PFSK-1 (cell line): Measurements from ENCODE around the gene THYN1. TPM values are rescaled to one million over a fixed set of nuclear protein-coding genes. Genes with fewer than 3 reads are reported as not detected.

Experiments
- FOXP2 ChIP-seq: optimal IDR thresholded peaks from 2 replicates; pipeline ENCODE3; 2011; ENCODE audit warnings: borderline replicate concordance, control low read depth, inconsistent platforms; ENCODE audit not compliant: insufficient read depth; ENCODE audit errors: extremely low read length, extremely low read depth
- POLR2AphosphoS5 ChIP-seq: IDR thresholded peaks from 2 replicates; pipeline ENCODE4 v1.6.1; 2012; ENCODE audit warnings: low read depth, mild to moderate bottlenecking, control low read depth, low read length, moderate library complexity
- REST ChIP-seq, 2 experiments: IDR thresholded peaks; 2 replicates each; pipeline versions ENCODE4 v1.6.1 to v1.8.0; 2011 to 2012; ENCODE audit warnings: low read depth in 2 of 2, low read length in 2 of 2, control low read depth in 1 of 2, inconsistent platforms in 1 of 2, mild to moderate bottlenecking in 1 of 2, moderate library complexity in 1 of 2; ENCODE audit not compliant: insufficient read depth in 1 of 2
- SIN3A ChIP-seq: IDR thresholded peaks from 2 replicates; pipeline ENCODE4 v1.6.1; 2012; ENCODE audit warnings: mild to moderate bottlenecking, low read length, moderate library complexity, borderline replicate concordance; ENCODE audit not compliant: insufficient read depth
- TAF1 ChIP-seq: IDR thresholded peaks from 2 replicates; pipeline ENCODE4 v1.6.1; 2012; ENCODE audit warnings: low read length, control low read depth, borderline replicate concordance; ENCODE audit not compliant: insufficient read depth
- polyA plus RNA-seq: library from polyadenylated mRNA; unstranded; fragments of >200 nt; gene quantifications from one replicate; pipeline ENCODE4 v1.2.1, GENCODE V29; 2012; ENCODE audit warnings: low read depth, missing spikeins; ENCODE audit not compliant: insufficient read length

Gene THYN1
- 18.2 TPM for polyA plus RNA-seq

- peak; percentile 72; the same call in 1 of the 2 replicates for TF ChIP-seq TAF1
- no peak for TF ChIP-seq SIN3A
- TF ChIP-seq FOXP2 = peak; percentile 80
- TF ChIP-seq POLR2AphosphoS5 = peak; percentile 94
- TF ChIP-seq REST (IDR thresholded peaks at IDR 0.05; ENCODE audit: insufficient read depth in 1 of 2, low read depth in 2 of 2, low read length in 2 of 2) = no peak
These were observed at the start of gene THYN1, which contains the start of gene ACAD8 for GRCh38 chr11:134253188-134253993. TSS of gene THYN1 (minus strand) at chr11:134253352. CDS start at chr11:134252882, 470 bp downstream. TSS of gene ACAD8 (plus strand) at chr11:134253568. CDS start at chr11:134253601, 33 bp downstream.

- no peak for TF ChIP-seq SIN3A
- TF ChIP-seq FOXP2 = no peak
- TF ChIP-seq TAF1 = no peak
- TF ChIP-seq REST (IDR thresholded peaks at IDR 0.05; ENCODE audit: insufficient read depth in 1 of 2, low read depth in 2 of 2, low read length in 2 of 2) = no peak
- TF ChIP-seq POLR2AphosphoS5 = no peak
These were observed 41.5 kb upstream of the THYN1 start for GRCh38 chr11:134294664-134295063.

GRCh38 chr11:134293119-134294113 lies 40.3 kb upstream of the THYN1 start:
- TF ChIP-seq REST (IDR thresholded peaks at IDR 0.05; ENCODE audit: insufficient read depth in 1 of 2, low read depth in 2 of 2, low read length in 2 of 2) (no peak), TAF1 (no peak), SIN3A (no peak), FOXP2 (no peak), POLR2AphosphoS5 (no peak)

- TF ChIP-seq TAF1 (no peak), REST (IDR thresholded peaks at IDR 0.05; ENCODE audit: insufficient read depth in 1 of 2, low read depth in 2 of 2, low read length in 2 of 2) (no peak), POLR2AphosphoS5 (no peak), SIN3A (no peak), FOXP2 (no peak)
These were observed 39.5 kb upstream of the THYN1 start for GRCh38 chr11:134292661-134293060.
